Breast epithelium (tissue), 3 donors: Measurements from ENCODE around the gene FSHB.

Experiments
- POLR2AphosphoS5 ChIP-seq, 3 donors: sonication (generic); formaldehyde crosslinking; IDR thresholded peaks; one replicate each; pipeline ENCODE4 v1.6.1; 2017; ENCODE audit warnings: antibody characterized with exemption in 3 of 3
- TF ChIP-seq, protein P1 (sequence below), 3 donors: fragments of 450-650 bp; IDR thresholded peaks; one replicate each; pipeline ENCODE4 v1.5.1; 2016 to 2017; ENCODE audit warnings: antibody characterized with exemption in 3 of 3, mild to moderate bottlenecking in 3 of 3, moderate library complexity in 3 of 3

DNA sequence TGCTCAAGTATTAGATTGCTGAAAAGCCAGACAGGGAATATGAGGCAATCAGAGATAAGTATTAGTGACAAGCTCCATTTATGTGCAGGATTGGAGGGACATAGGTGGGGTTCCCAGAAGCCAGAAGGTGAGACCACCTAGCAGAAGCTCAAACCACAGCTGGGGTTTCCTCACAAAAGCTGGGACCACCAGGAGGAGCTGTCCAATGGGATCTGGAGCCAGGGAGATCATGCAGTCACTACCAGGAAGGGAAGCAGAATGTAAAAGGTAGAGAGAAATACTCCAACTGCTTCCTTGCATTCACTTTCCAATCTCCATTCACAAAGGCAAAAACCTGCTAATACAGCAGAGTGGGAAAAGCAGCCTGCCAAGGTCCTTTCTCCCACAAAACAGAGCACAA is 5.2 kb upstream of the FSHB start:
- TF ChIP-seq, protein P1, sequence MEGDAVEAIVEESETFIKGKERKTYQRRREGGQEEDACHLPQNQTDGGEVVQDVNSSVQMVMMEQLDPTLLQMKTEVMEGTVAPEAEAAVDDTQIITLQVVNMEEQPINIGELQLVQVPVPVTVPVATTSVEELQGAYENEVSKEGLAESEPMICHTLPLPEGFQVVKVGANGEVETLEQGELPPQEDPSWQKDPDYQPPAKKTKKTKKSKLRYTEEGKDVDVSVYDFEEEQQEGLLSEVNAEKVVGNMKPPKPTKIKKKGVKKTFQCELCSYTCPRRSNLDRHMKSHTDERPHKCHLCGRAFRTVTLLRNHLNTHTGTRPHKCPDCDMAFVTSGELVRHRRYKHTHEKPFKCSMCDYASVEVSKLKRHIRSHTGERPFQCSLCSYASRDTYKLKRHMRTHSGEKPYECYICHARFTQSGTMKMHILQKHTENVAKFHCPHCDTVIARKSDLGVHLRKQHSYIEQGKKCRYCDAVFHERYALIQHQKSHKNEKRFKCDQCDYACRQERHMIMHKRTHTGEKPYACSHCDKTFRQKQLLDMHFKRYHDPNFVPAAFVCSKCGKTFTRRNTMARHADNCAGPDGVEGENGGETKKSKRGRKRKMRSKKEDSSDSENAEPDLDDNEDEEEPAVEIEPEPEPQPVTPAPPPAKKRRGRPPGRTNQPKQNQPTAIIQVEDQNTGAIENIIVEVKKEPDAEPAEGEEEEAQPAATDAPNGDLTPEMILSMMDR (IDR thresholded peaks at IDR 0.05): no peak
- no peak for TF ChIP-seq POLR2AphosphoS5 (IDR thresholded peaks at IDR 0.05)
